ENCODE results near the gene G6PC3.

- TF ChIP-seq CTCF (IDR thresholded peaks at IDR 0.05): no peak
- TF ChIP-seq POLR2A (IDR thresholded peaks at IDR 0.05): no peak
- TF ChIP-seq EP300 (IDR thresholded peaks at IDR 0.05): no peak
These were observed 21.1 kb upstream of the G6PC3 start for GRCh38 chr17:44049294-44050060.

Measured in tibial nerve (tissue), 4 donors.